Activated CD4-positive, alpha-beta memory T cell treated with anti-CD3 and anti-CD28 coated beads, Interleukin-2, amount 10 ng/mL, durations not matched to agents 7 days and 5 days (primary cell): Measurements from ENCODE around the gene RALGAPB. TPM values are rescaled to one million over a fixed set of nuclear protein-coding genes. Genes with fewer than 3 reads are reported as not detected.

ENCODE experiments used
- CTCF ChIA-PET: fragments of 350-600 bp; sonication (Branson Sonifier 250); formaldehyde crosslinking; loops from one replicate; lab custom pipeline; 2021; ENCODE audit warnings: antibody characterized with exemption, inconsistent platforms; lab: Charles Lee
- POLR2A ChIA-PET: fragments of 350-600 bp; sonication (Branson Sonifier 250); formaldehyde crosslinking; loops from one replicate; lab custom pipeline; 2021; ENCODE audit warnings: antibody characterized with exemption; lab: Charles Lee
- DNase-seq: peaks from one replicate; pipeline ENCODE4 v3.0.0-alpha.2; 2020
- H3K27ac Mint-ChIP-seq: one replicate; pipeline ENCODE4 v1.8.0; 2021; ENCODE audit warnings: mild to moderate bottlenecking, mixed read lengths
- H3K27me3 Mint-ChIP-seq: one replicate; pipeline ENCODE4 v1.8.0; 2021; ENCODE audit warnings: mixed read lengths
- H3K36me3 Mint-ChIP-seq: one replicate; pipeline ENCODE4 v1.8.0; 2021; ENCODE audit warnings: low read depth, mixed read lengths
- H3K4me1 Mint-ChIP-seq: one replicate; pipeline ENCODE4 v1.8.0; 2021; ENCODE audit warnings: mixed read lengths
- H3K4me3 Mint-ChIP-seq: one replicate; pipeline ENCODE4 v1.8.0; 2021; ENCODE audit warnings: mild to moderate bottlenecking, mixed read lengths
- H3K9me3 Mint-ChIP-seq: one replicate; pipeline ENCODE4 v1.8.0; 2021; ENCODE audit warnings: mixed read lengths
- total RNA-seq, 2 experiments: library from RNA; stranded (reverse); gene quantifications; one replicate each; pipeline ENCODE4 v1.2.3, GENCODE V29; 2021

The RALGAPB gene
- total RNA-seq, 2 experiments from 2014 or later, result 30.5 to 31.3 TPM

- CTCF ChIA-PET, result no interaction called here
- H3K4me1 Mint-ChIP-seq, result peaks cover 7% of the 10 kb centered on the region
- no peak within 1 kb of the TSS for H3K27ac Mint-ChIP-seq
- H3K27me3 Mint-ChIP-seq, result peaks cover 62% of the 10 kb centered on the region
- no peaks in the 10 kb centered on the region for H3K9me3 Mint-ChIP-seq
- H3K4me3 Mint-ChIP-seq, result no peak within 1 kb of the TSS
- DNase-seq, result no peak
- POLR2A ChIA-PET, result no interaction called here
- no peaks in the 10 kb centered on the region for H3K36me3 Mint-ChIP-seq
These were observed 128.9 kb downstream of the RALGAPB start, which contains the start of gene ARHGAP40 for GRCh38 chr20:38601216-38602184. Gene ARHGAP40, plus strand, starts transcription at chr20:38601809.

- Mint-ChIP-seq H3K27me3 (peaks cover 62% of the 10 kb centered on the region), H3K4me1 (peaks cover 7% of the 10 kb centered on the region), H3K4me3 (no peak overlapping the region), H3K27ac (no peak overlapping the region), H3K36me3 (no peaks in the 10 kb centered on the region), H3K9me3 (no peaks in the 10 kb centered on the region)
- POLR2A ChIA-PET, result no interaction called here
- no peak for DNase-seq
- CTCF ChIA-PET, result no interaction called here
These were observed 129.5 kb downstream of the RALGAPB start for GRCh38 chr20:38602185-38602581.

GRCh38 chr20:38603286-38603685 is 130.6 kb downstream of the RALGAPB start:
- Mint-ChIP-seq H3K36me3 (no peaks in the 10 kb centered on the region), H3K27me3 (peaks cover 60% of the 10 kb centered on the region), H3K27ac (no peak overlapping the region), H3K9me3 (no peaks in the 10 kb centered on the region), H3K4me1 (peaks cover 7% of the 10 kb centered on the region), H3K4me3 (no peak overlapping the region)
- ChIA-PET CTCF (no interaction called here), POLR2A (no interaction called here)
- DNase-seq, result no peak

GRCh38 chr20:38604873-38605303 is 132.2 kb downstream of the RALGAPB start:
- no peaks in the 10 kb centered on the region for H3K9me3 Mint-ChIP-seq
- peaks cover 61% of the 10 kb centered on the region for H3K27me3 Mint-ChIP-seq
- no peak overlapping the region for H3K27ac Mint-ChIP-seq
- H3K4me3 Mint-ChIP-seq, result no peak overlapping the region
- ChIA-PET CTCF (no interaction called here), POLR2A (no interaction called here)
- no peak for DNase-seq
- H3K4me1 Mint-ChIP-seq, result peaks cover 7% of the 10 kb centered on the region
- no peaks in the 10 kb centered on the region for H3K36me3 Mint-ChIP-seq

- no peaks in the 10 kb centered on the region for H3K4me1 Mint-ChIP-seq
- no peak overlapping the region for H3K27ac Mint-ChIP-seq
- peaks cover 44% of the 10 kb centered on the region for H3K27me3 Mint-ChIP-seq
- ChIA-PET CTCF (no interaction called here), POLR2A (no interaction called here)
- H3K4me3 Mint-ChIP-seq, result no peak overlapping the region
- no peak for DNase-seq
- no peaks in the 10 kb centered on the region for H3K36me3 Mint-ChIP-seq
- no peaks in the 10 kb centered on the region for H3K9me3 Mint-ChIP-seq
These were observed 134.7 kb downstream of the RALGAPB start for GRCh38 chr20:38607351-38607750.

- ChIA-PET POLR2A (no interaction called here), CTCF (no interaction called here)
- no peaks in the 10 kb centered on the region for H3K4me1 Mint-ChIP-seq
- H3K27ac Mint-ChIP-seq, result no peak overlapping the region
- peaks cover 43% of the 10 kb centered on the region for H3K27me3 Mint-ChIP-seq
- no peaks in the 10 kb centered on the region for H3K9me3 Mint-ChIP-seq
- H3K36me3 Mint-ChIP-seq, result no peaks in the 10 kb centered on the region
- no peak overlapping the region for H3K4me3 Mint-ChIP-seq
- no peak for DNase-seq
These were observed 135.5 kb downstream of the RALGAPB start for GRCh38 chr20:38608188-38608587.

- Mint-ChIP-seq H3K27me3 (peaks cover 38% of the 10 kb centered on the region), H3K4me1 (no peaks in the 10 kb centered on the region), H3K9me3 (no peaks in the 10 kb centered on the region), H3K27ac (no peak overlapping the region), H3K36me3 (no peaks in the 10 kb centered on the region), H3K4me3 (no peak overlapping the region)
- CTCF ChIA-PET, result no interaction called here
- POLR2A ChIA-PET, result interaction anchor here (0.6 kb wide), 1 partner anchor 137 kb away, joined by 3 read pairs; the partner anchor contains the start of gene RALGAPB
- DNase-seq, result no peak
These were observed 137.2 kb downstream of the RALGAPB start for GRCh38 chr20:38609815-38610214.

- no peak for DNase-seq
- POLR2A ChIA-PET, result no interaction called here
- H3K9me3 Mint-ChIP-seq, result no peaks in the 10 kb centered on the region
- H3K36me3 Mint-ChIP-seq, result no peaks in the 10 kb centered on the region
- H3K27ac Mint-ChIP-seq, result no peak overlapping the region
- CTCF ChIA-PET, result no interaction called here
- H3K4me1 Mint-ChIP-seq, result no peaks in the 10 kb centered on the region
- no peak overlapping the region for H3K4me3 Mint-ChIP-seq
- peaks cover 34% of the 10 kb centered on the region for H3K27me3 Mint-ChIP-seq
These were observed 137.9 kb downstream of the RALGAPB start for GRCh38 chr20:38610521-38610920.

- CTCF ChIA-PET, result no interaction called here
- Mint-ChIP-seq H3K4me3 (no peak overlapping the region), H3K9me3 (no peaks in the 10 kb centered on the region), H3K27me3 (peaks cover 25% of the 10 kb centered on the region), H3K4me1 (no peaks in the 10 kb centered on the region), H3K27ac (no peak overlapping the region), H3K36me3 (no peaks in the 10 kb centered on the region)
- POLR2A ChIA-PET, result no interaction called here
- DNase-seq, result no peak
These were observed 140.3 kb downstream of the RALGAPB start for GRCh38 chr20:38612751-38613515.

- Mint-ChIP-seq H3K36me3 (no peaks in the 10 kb centered on the region), H3K9me3 (no peaks in the 10 kb centered on the region), H3K4me3 (no peak overlapping the region), H3K4me1 (no peaks in the 10 kb centered on the region), H3K27me3 (peaks cover 28% of the 10 kb centered on the region), H3K27ac (no peak overlapping the region)
- ChIA-PET POLR2A (no interaction called here), CTCF (no interaction called here)
- no peak for DNase-seq
These were observed 142.6 kb downstream of the RALGAPB start for GRCh38 chr20:38615283-38615682.

GRCh38 chr20:38616457-38616856 is 143.8 kb downstream of the RALGAPB start:
- POLR2A ChIA-PET, result no interaction called here
- H3K9me3 Mint-ChIP-seq, result no peaks in the 10 kb centered on the region
- DNase-seq, result no peak
- no peak overlapping the region for H3K27ac Mint-ChIP-seq
- no peak overlapping the region for H3K4me3 Mint-ChIP-seq
- CTCF ChIA-PET, result no interaction called here
- H3K27me3 Mint-ChIP-seq, result peaks cover 34% of the 10 kb centered on the region
- H3K36me3 Mint-ChIP-seq, result no peaks in the 10 kb centered on the region
- H3K4me1 Mint-ChIP-seq, result no peaks in the 10 kb centered on the region

GRCh38 chr20:38617011-38617829 is 144.6 kb downstream of the RALGAPB start:
- Mint-ChIP-seq H3K4me3 (no peak overlapping the region), H3K4me1 (no peaks in the 10 kb centered on the region), H3K36me3 (no peaks in the 10 kb centered on the region), H3K9me3 (no peaks in the 10 kb centered on the region), H3K27me3 (peaks cover 34% of the 10 kb centered on the region), H3K27ac (no peak overlapping the region)
- CTCF ChIA-PET, result no interaction called here
- POLR2A ChIA-PET, result no interaction called here
- no peak for DNase-seq

- Mint-ChIP-seq H3K4me1 (no peaks in the 10 kb centered on the region), H3K4me3 (no peak overlapping the region), H3K27ac (no peak overlapping the region), H3K9me3 (no peaks in the 10 kb centered on the region), H3K36me3 (no peaks in the 10 kb centered on the region), H3K27me3 (peaks cover 30% of the 10 kb centered on the region)
- no peak for DNase-seq
- POLR2A ChIA-PET, result no interaction called here
- CTCF ChIA-PET, result no interaction called here
These were observed 145.2 kb downstream of the RALGAPB start for GRCh38 chr20:38617830-38618196.
